NCI-H2029 treated with DMSO at 0.1 percent for 48 hours (cell line): ENCODE measurements around the gene NQO1.
"Not testable (repeated sequence)": the region's sequence is repeated elsewhere in the genome, so short reads cannot be mapped to it uniquely, and the experiment has no call there.

ENCODE experiments used
- DNase-seq: peaks from one replicate; lab custom pipeline; 2025; lab: John Stamatoyannopoulos, UW

NQO1 gene

GRCh38 chr16:69726313-69727060 lies at the start of gene NQO1:
TSS of gene NQO1 (minus strand) at chr16:69726560. CDS start at chr16:69726439, 121 bp downstream.
- DNase-seq, result peak; percentile 70

- DNase-seq, result no peak
Measured at GRCh38 chr16:69775563-69775962, 49.2 kb upstream of the NQO1 start.

GRCh38 chr16:69773260-69773947 lies 47.0 kb upstream of the NQO1 start:
- no peak for DNase-seq

GRCh38 chr16:69771651-69771967 lies 45.2 kb upstream of the NQO1 start:
- DNase-seq, result no peak

- DNase-seq, result no peak
Measured at GRCh38 chr16:69769404-69769803, 43.0 kb upstream of the NQO1 start.

GRCh38 chr16:69768666-69769065 lies 42.3 kb upstream of the NQO1 start:
- no peak for DNase-seq

GRCh38 chr16:69767459-69768229 lies 41.3 kb upstream of the NQO1 start:
- DNase-seq, result no peak

- DNase-seq, result no peak
Measured at GRCh38 chr16:69763599-69763942, 37.2 kb upstream of the NQO1 start.

GRCh38 chr16:69762814-69763598 lies 36.6 kb upstream of the NQO1 start:
- no peak for DNase-seq

- DNase-seq, result no peak
Measured at GRCh38 chr16:69761983-69762813, 35.8 kb upstream of the NQO1 start, which contains the start of gene WWP2. TSS of gene WWP2 (plus strand) at chr16:69762332. CDS start at chr16:69787011, 24,679 bp downstream.

GRCh38 chr16:69757375-69757774 lies 31.0 kb upstream of the NQO1 start:
- DNase-seq, result not testable (repeated sequence)

GRCh38 chr16:69756705-69757104 lies 30.3 kb upstream of the NQO1 start:
- DNase-seq, result no peak

GRCh38 chr16:69754469-69755310 lies 28.3 kb upstream of the NQO1 start, which contains the start of gene NOB1:
TSS of gene NOB1 (minus strand) at chr16:69754926. CDS start at chr16:69754910, 16 bp downstream.
- DNase-seq, result peak; percentile 51

GRCh38 chr16:69754143-69754468 lies 27.7 kb upstream of the NQO1 start:
- DNase-seq, result no peak

- DNase-seq, result no peak
Measured at GRCh38 chr16:69748694-69749345, 22.5 kb upstream of the NQO1 start.

GRCh38 chr16:69747115-69747514 lies 20.8 kb upstream of the NQO1 start:
- no peak for DNase-seq

- DNase-seq, result no peak
Measured at GRCh38 chr16:69745959-69746358, 19.6 kb upstream of the NQO1 start.

- no peak for DNase-seq
Measured at GRCh38 chr16:69745232-69745612, 18.9 kb upstream of the NQO1 start.

GRCh38 chr16:69744363-69745231 lies 18.2 kb upstream of the NQO1 start:
- no peak for DNase-seq
